WTC11 (cell line): ENCODE data around the gene STXBP3.

Source experiments
- ATF1 ChIP-seq: sonication (generic); formaldehyde crosslinking; IDR thresholded peaks from 2 replicates; pipeline ENCODE4 v1.8.1; 2023; ENCODE audit warnings: mild to moderate bottlenecking, moderate library complexity, missing genetic modification reagents
- CREB1 ChIP-seq: sonication (generic); formaldehyde crosslinking; IDR thresholded peaks from 2 replicates; pipeline ENCODE4 v1.8.0; 2023; ENCODE audit warnings: mild to moderate bottlenecking, missing genetic modification reagents
- CTCF ChIP-seq: fragments of 200-600 bp; IDR thresholded peaks from 2 replicates; pipeline ENCODE4 v1.8.0; 2022; ENCODE audit warnings: antibody characterized with exemption
- ELF4 ChIP-seq: sonication (generic); formaldehyde crosslinking; IDR thresholded peaks from 2 replicates; pipeline ENCODE4 v1.8.1; 2022; ENCODE audit warnings: low read depth, mild to moderate bottlenecking, moderate library complexity, missing genetic modification reagents
- TEAD1 ChIP-seq: sonication (generic); formaldehyde crosslinking; IDR thresholded peaks from 2 replicates; pipeline ENCODE4 v1.8.0; 2022; ENCODE audit warnings: mild to moderate bottlenecking, missing genetic modification reagents
- USF2 ChIP-seq: sonication (generic); formaldehyde crosslinking; IDR thresholded peaks from 2 replicates; pipeline ENCODE4 v1.8.1; 2023; ENCODE audit warnings: mild to moderate bottlenecking, missing genetic modification reagents, moderate library complexity
- ZNF232 ChIP-seq: sonication (generic); formaldehyde crosslinking; IDR thresholded peaks from 2 replicates; pipeline ENCODE4 v1.8.0; 2022; ENCODE audit warnings: mild to moderate bottlenecking, missing genetic modification reagents
- TF ChIP-seq, protein P1 (sequence below): sonication (generic); formaldehyde crosslinking; IDR thresholded peaks from 2 replicates; pipeline ENCODE4 v1.8.1; 2022; ENCODE audit warnings: mild to moderate bottlenecking, moderate library complexity, missing genetic modification reagents
- TF ChIP-seq, protein P2 (sequence below): sonication (generic); formaldehyde crosslinking; IDR thresholded peaks from 2 replicates; pipeline ENCODE4 v1.8.1; 2023; ENCODE audit warnings: mild to moderate bottlenecking, missing genetic modification reagents, borderline replicate concordance

DNA sequence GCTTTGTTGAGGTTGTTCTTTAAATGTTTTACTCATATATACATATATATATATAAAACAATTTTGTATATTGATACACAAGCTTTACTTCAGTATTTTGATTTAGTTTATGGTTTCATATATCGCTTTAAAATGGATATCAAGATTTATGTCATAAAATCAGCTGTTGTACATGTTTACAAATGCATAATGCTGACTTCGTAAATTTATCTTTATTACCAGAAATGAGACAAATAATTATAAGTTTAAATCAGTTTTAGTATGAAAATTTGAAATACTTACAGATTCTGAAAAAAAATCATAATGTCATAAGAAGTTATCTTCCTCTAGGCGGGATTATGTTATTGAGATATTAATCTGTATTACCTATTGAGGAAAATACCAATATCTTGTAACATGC lies 6.9 kb downstream of the STXBP3 start:
- TF ChIP-seq USF2 (CRISPR knock-in tag) (no peak), ELF4 (CRISPR knock-in tag) (no peak), TEAD1 (CRISPR knock-in tag) (no peak), ZNF232 (CRISPR knock-in tag) (no peak), CTCF (no peak), CREB1 (CRISPR knock-in tag) (no peak), ATF1 (no peak)
- TF ChIP-seq, protein P1, sequence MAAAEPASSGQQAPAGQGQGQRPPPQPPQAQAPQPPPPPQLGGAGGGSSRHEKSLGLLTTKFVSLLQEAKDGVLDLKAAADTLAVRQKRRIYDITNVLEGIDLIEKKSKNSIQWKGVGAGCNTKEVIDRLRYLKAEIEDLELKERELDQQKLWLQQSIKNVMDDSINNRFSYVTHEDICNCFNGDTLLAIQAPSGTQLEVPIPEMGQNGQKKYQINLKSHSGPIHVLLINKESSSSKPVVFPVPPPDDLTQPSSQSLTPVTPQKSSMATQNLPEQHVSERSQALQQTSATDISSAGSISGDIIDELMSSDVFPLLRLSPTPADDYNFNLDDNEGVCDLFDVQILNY (CRISPR knock-in tag), result no peak
- TF ChIP-seq, protein P2, sequence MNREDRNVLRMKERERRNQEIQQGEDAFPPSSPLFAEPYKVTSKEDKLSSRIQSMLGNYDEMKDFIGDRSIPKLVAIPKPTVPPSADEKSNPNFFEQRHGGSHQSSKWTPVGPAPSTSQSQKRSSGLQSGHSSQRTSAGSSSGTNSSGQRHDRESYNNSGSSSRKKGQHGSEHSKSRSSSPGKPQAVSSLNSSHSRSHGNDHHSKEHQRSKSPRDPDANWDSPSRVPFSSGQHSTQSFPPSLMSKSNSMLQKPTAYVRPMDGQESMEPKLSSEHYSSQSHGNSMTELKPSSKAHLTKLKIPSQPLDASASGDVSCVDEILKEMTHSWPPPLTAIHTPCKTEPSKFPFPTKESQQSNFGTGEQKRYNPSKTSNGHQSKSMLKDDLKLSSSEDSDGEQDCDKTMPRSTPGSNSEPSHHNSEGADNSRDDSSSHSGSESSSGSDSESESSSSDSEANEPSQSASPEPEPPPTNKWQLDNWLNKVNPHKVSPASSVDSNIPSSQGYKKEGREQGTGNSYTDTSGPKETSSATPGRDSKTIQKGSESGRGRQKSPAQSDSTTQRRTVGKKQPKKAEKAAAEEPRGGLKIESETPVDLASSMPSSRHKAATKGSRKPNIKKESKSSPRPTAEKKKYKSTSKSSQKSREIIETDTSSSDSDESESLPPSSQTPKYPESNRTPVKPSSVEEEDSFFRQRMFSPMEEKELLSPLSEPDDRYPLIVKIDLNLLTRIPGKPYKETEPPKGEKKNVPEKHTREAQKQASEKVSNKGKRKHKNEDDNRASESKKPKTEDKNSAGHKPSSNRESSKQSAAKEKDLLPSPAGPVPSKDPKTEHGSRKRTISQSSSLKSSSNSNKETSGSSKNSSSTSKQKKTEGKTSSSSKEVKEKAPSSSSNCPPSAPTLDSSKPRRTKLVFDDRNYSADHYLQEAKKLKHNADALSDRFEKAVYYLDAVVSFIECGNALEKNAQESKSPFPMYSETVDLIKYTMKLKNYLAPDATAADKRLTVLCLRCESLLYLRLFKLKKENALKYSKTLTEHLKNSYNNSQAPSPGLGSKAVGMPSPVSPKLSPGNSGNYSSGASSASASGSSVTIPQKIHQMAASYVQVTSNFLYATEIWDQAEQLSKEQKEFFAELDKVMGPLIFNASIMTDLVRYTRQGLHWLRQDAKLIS (CRISPR knock-in tag), result no peak
